ENCODE results near the gene EXOSC7.
"Not testable (repeated sequence)": the region's sequence is repeated elsewhere in the genome, so short reads cannot be mapped to it uniquely, and the experiment has no call there.

EXOSC7 gene

GRCh38 chr3:45026038-45026437 is 50.0 kb downstream of the EXOSC7 start, which contains the start of gene CLEC3B:
Gene CLEC3B (plus strand): TSS chr3:45026303. CDS start chr3:45026363, 60 bp downstream.
- no peak for DNase-seq

GRCh38 chr3:45026957-45027356 is 50.9 kb downstream of the EXOSC7 start:
- no peak for DNase-seq

- DNase-seq: no peak
Measured at GRCh38 chr3:45027441-45027840, 51.4 kb downstream of the EXOSC7 start.

GRCh38 chr3:45029216-45029615 is 53.2 kb downstream of the EXOSC7 start:
- DNase-seq: no peak

- DNase-seq: no peak
Measured at GRCh38 chr3:45029661-45030060, 53.6 kb downstream of the EXOSC7 start.

- no peak for DNase-seq
Measured at GRCh38 chr3:45031531-45031930, 55.5 kb downstream of the EXOSC7 start.

GRCh38 chr3:45032113-45032512 is 56.1 kb downstream of the EXOSC7 start:
- DNase-seq: no peak

GRCh38 chr3:45033791-45034190 is 57.7 kb downstream of the EXOSC7 start:
- DNase-seq: no peak

- peak; percentile 18 to 43 for DNase-seq
Measured at GRCh38 chr3:45034612-45035252, 58.7 kb downstream of the EXOSC7 start.

- DNase-seq: no peak
Measured at GRCh38 chr3:45035441-45036301, 59.6 kb downstream of the EXOSC7 start.

- DNase-seq: peak; percentile 94
Measured at GRCh38 chr3:45037720-45038455, 61.8 kb downstream of the EXOSC7 start.

GRCh38 chr3:45041666-45042065 is 65.6 kb downstream of the EXOSC7 start:
- DNase-seq: no peak

- DNase-seq: no peak
Measured at GRCh38 chr3:45042162-45042561, 66.1 kb downstream of the EXOSC7 start.

- DNase-seq: no peak
Measured at GRCh38 chr3:45043728-45044299, 67.8 kb downstream of the EXOSC7 start.

- no peak for DNase-seq
Measured at GRCh38 chr3:45048244-45048643, 72.2 kb downstream of the EXOSC7 start.

GRCh38 chr3:45049807-45050206 is 73.8 kb downstream of the EXOSC7 start:
- DNase-seq: no peak

GRCh38 chr3:45051685-45052084 is 75.6 kb downstream of the EXOSC7 start:
- no peak for DNase-seq

GRCh38 chr3:45053805-45054195 is 77.8 kb downstream of the EXOSC7 start:
- DNase-seq: not testable (repeated sequence)

GRCh38 chr3:45054196-45054857 is 78.3 kb downstream of the EXOSC7 start:
- no peak for DNase-seq

GRCh38 chr3:45055032-45055410 is 79.0 kb downstream of the EXOSC7 start:
- no peak for DNase-seq

- DNase-seq: no peak
Measured at GRCh38 chr3:45055411-45056143, 79.5 kb downstream of the EXOSC7 start.

Measured in CD4-positive, alpha-beta T cell treated with Interleukin-4 for 1 hour (primary cell).